Fibroblast of lung (primary cell): Measurements from ENCODE around the gene SLC16A6. TPM values are rescaled to one million over a fixed set of nuclear protein-coding genes. Genes with fewer than 3 reads are reported as not detected.
A peak's percentile ranks its signal among the peaks of the same experiment; 100 is the strongest.
"Not testable (repeated sequence)": the region's sequence is repeated elsewhere in the genome, so short reads cannot be mapped to it uniquely, and the experiment has no call there.

ENCODE experiments used
- DNase-seq, 2 donors: peaks; one replicate each; pipeline versions ENCODE4 v3.0.0 to v3.0.0-alpha.2; 2010; ENCODE audit warnings: low read depth in 2 of 2
- H2AFZ ChIP-seq: 2 replicates; pipeline ENCODE4 v1.5.1; 2012; ENCODE audit warnings: low read length, control low read depth, inconsistent platforms
- H3K27ac ChIP-seq: 2 replicates; pipeline ENCODE4 v1.5.1; 2011; ENCODE audit warnings: low read length, control low read depth; ENCODE audit not compliant: insufficient read depth
- H3K27me3 ChIP-seq: 2 replicates; pipeline ENCODE4 v1.5.1; 2011; ENCODE audit warnings: mild to moderate bottlenecking, low read length; ENCODE audit not compliant: control insufficient read depth, insufficient read depth
- H3K36me3 ChIP-seq: 2 replicates; pipeline ENCODE4 v1.5.1; 2011; ENCODE audit warnings: low read length; ENCODE audit not compliant: control insufficient read depth, insufficient read depth
- H3K4me1 ChIP-seq: 2 replicates; pipeline ENCODE4 v1.5.1; 2011; ENCODE audit warnings: low read length; ENCODE audit not compliant: control insufficient read depth, insufficient read depth; ENCODE audit errors: extremely low read depth
- H3K4me2 ChIP-seq: 2 replicates; pipeline ENCODE4 v1.5.1; 2011; ENCODE audit warnings: low read length, control low read depth; ENCODE audit not compliant: insufficient read depth; ENCODE audit errors: extremely low read depth
- H3K4me3 ChIP-seq, 4 experiments: fragments of 200-600 bp in 1 of 4; sonication (generic) in 1 of 4; replicated peaks in 1 of 4; 2 replicates each; pipeline ENCODE4 v1.5.1; 2011 to 2016; ENCODE audit warnings: low read length in 4 of 4, low read depth in 3 of 4, mild to moderate bottlenecking in 3 of 4, control low read depth in 2 of 4, inconsistent platforms in 1 of 4, mixed read lengths in 1 of 4; ENCODE audit not compliant: insufficient read depth in 1 of 4; ENCODE audit errors: control extremely low read depth in 1 of 4
- H3K79me2 ChIP-seq: 2 replicates; pipeline ENCODE4 v1.5.1; 2012; ENCODE audit warnings: mild to moderate bottlenecking, low read length, inconsistent platforms; ENCODE audit not compliant: control insufficient read depth, insufficient read depth
- H3K9ac ChIP-seq: 2 replicates; pipeline ENCODE4 v1.5.1; 2011; ENCODE audit warnings: mild to moderate bottlenecking, low read length, control low read depth; ENCODE audit not compliant: insufficient read depth
- H3K9me3 ChIP-seq: 2 replicates; pipeline ENCODE4 v1.5.1; 2012; ENCODE audit warnings: low read depth, low read length; ENCODE audit not compliant: control insufficient read depth, insufficient read depth
- H4K20me1 ChIP-seq: 2 replicates; pipeline ENCODE4 v1.5.1; 2011; ENCODE audit warnings: low read length; ENCODE audit not compliant: control insufficient read depth, insufficient read depth; ENCODE audit errors: extremely low read depth
- CTCF ChIP-seq, 2 donors: IDR thresholded peaks in 1 of 2; conservative IDR thresholded peaks in 1 of 2; 1 replicate in 1 of 2; 2 replicates in 1 of 2; pipeline ENCODE4 v1.5.1; 2011 to 2012; ENCODE audit warnings: low read length in 2 of 2, control low read depth in 1 of 2, inconsistent platforms in 1 of 2, low read depth in 1 of 2, mild to moderate bottlenecking in 1 of 2
- EZH2 ChIP-seq: IDR thresholded peaks from 2 replicates; pipeline ENCODE4 v1.5.1; 2012; ENCODE audit warnings: low read length, control low read depth, mild to moderate bottlenecking; ENCODE audit errors: missing control alignments
- polyA plus RNA-seq, 2 donors: library from polyadenylated mRNA; depleted of rRNA in 1 of 2; stranded (reverse) in 1 of 2; unstranded in 1 of 2; fragments of >200 nt; gene quantifications; 2 replicates each; pipeline ENCODE4 v1.2.1, GENCODE V29; 2011 to 2012; ENCODE audit warnings: missing spikeins in 1 of 2
- total RNA-seq: library from RNA; depleted of rRNA; stranded (reverse); fragments of >200 nt; gene quantifications from 2 replicates; pipeline ENCODE4 v1.2.1, GENCODE V29; 2014

Gene SLC16A6
- total and polyA plus RNA-seq, 2 donors (not counting 1 experiment from before 2014, with no cell fraction given) = 1.7 to 8.3 TPM

GRCh38 chr17:68314916-68315535 lies 24.1 kb upstream of the SLC16A6 start:
- peak in 1 of 2 donors; percentile 30 for DNase-seq
- Histone ChIP-seq H3K27ac (no peak overlapping the region), H3K79me2 (no peaks in the 10 kb centered on the region), H3K4me3 (no peak overlapping the region), H3K4me2 (no peak overlapping the region), H3K36me3 (no peaks in the 10 kb centered on the region), H4K20me1 (no peaks in the 10 kb centered on the region), H3K27me3 (no peaks in the 10 kb centered on the region), H3K9ac (no peak overlapping the region), H3K9me3 (no peaks in the 10 kb centered on the region), H2AFZ (no peak overlapping the region), H3K4me1 (no peaks in the 10 kb centered on the region)
- no peak for TF ChIP-seq EZH2

DNA sequence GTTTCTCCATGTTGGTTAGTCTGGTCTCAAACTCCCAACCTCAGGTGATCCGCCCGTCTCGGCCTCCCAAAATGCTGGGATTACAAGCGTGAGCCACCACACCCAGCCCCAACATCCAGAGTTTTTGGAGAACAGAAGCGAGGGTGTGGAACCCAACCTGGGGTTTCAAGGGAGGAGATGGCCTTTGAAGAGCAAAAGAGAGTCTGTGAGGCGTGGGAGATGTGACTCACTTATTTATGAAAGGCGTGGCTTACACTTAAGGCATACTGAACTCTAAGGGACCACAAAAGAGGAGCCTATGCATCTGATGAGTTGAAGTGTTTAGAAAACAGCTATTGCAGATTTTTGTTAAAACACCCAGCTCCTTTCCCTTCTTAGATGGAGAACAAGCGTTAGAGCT lies 19.2 kb upstream of the SLC16A6 start:
- Histone ChIP-seq H3K9ac (no peak overlapping the region), H2AFZ (no peak overlapping the region), H3K9me3 (no peaks in the 10 kb centered on the region), H3K79me2 (no peaks in the 10 kb centered on the region), H3K4me1 (no peaks in the 10 kb centered on the region), H3K36me3 (no peaks in the 10 kb centered on the region), H3K27me3 (no peaks in the 10 kb centered on the region), H3K27ac (no peak overlapping the region), H3K4me3 (no peak overlapping the region), H4K20me1 (no peaks in the 10 kb centered on the region), H3K4me2 (no peak overlapping the region)
- DNase-seq = peak in 1 of 2 donors; percentile 19
- no peak for TF ChIP-seq EZH2
- no peak for TF ChIP-seq CTCF (conservative IDR thresholded peaks at IDR 0.05 in 1 of 2, IDR thresholded peaks at IDR 0.05 in 1 of 2; ENCODE audit: low read depth in 1 of 2, low read length in 2 of 2)

- not testable (repeated sequence) for H2AFZ ChIP-seq, H3K79me2 ChIP-seq, DNase-seq, H4K20me1 ChIP-seq, H3K27ac ChIP-seq, H3K4me3 ChIP-seq, H3K9me3 ChIP-seq, H3K4me2 ChIP-seq, H3K9ac ChIP-seq, H3K27me3 ChIP-seq, H3K4me1 ChIP-seq, H3K36me3 ChIP-seq
Observed at GRCh38 chr17:68309066-68309670, 18.2 kb upstream of the SLC16A6 start.

GRCh38 chr17:68308486-68308885 lies 17.6 kb upstream of the SLC16A6 start:
- not testable (repeated sequence) for H4K20me1 ChIP-seq, H3K27ac ChIP-seq, H3K4me3 ChIP-seq, H3K9me3 ChIP-seq, H3K4me1 ChIP-seq, H3K27me3 ChIP-seq, H3K79me2 ChIP-seq, H3K9ac ChIP-seq, H3K4me2 ChIP-seq, H3K36me3 ChIP-seq, DNase-seq, H2AFZ ChIP-seq
